Posterior cingulate gyrus (tissue), 11 donors: ENCODE data around the gene HAVCR2.
"Not testable (repeated sequence)": the region's sequence is repeated elsewhere in the genome, so short reads cannot be mapped to it uniquely, and the experiment has no call there.

Source experiments
- DNase-seq, 10 donors: peaks; one replicate each; pipeline versions ENCODE4 v3.0.0 to v3.0.0-alpha.2; 2020 to 2021; ENCODE audit warnings: mixed read lengths in 3 of 10
- intact Hi-C: fragments of 100-400 bp; cut with DNase I; formaldehyde crosslinking; loops from one replicate; pipeline ENCODE4 v1.15.1; 2023

The HAVCR2 gene

GRCh38 chr5:157047898-157048297 is 60.9 kb downstream of the HAVCR2 start:
- no peak for DNase-seq
- intact Hi-C loops: no loop called here

DNA sequence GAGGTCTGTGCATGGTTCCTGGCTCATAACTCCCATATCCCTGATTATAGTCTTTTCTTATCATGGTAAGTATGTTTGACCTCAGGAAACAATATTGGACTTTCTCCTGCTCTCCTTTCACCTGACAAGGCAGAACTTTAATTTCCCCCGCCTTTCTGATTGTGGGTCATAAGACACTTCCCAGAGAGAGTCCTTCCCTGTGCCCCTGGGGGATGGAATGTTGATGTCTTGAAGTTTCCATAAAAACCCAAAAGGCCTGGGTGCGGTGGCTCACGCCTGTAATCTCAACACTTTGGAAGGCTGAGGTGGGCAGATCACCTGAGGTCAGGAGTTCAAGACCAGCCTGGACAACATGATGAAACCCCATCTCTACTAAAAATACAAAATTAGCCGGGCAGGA is 61.8 kb downstream of the HAVCR2 start:
- peak in 1 of 10 donors; percentile 61 for DNase-seq
- intact Hi-C loops: not testable (repeated sequence)

DNA sequence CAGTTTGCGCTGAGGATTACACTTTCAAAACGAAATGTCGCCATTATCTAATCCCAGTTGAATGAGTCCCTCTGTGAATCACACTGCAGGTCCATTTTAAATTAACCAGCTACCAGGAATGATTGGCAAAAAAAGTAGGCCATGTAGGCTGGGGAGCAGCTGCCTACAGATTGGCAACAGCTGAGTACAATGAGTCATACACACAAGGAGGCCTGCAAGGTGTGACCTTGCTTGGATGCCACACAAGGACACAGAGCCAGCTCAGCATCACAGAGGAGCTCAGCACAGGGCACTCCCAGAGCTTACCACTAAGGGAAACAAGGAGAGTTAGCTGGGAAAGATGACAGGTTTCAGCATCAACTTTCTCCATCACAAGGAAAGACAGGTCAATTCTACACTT is 62.8 kb downstream of the HAVCR2 start:
- intact Hi-C loops: no loop called here
- peak in 7 of 10 donors; percentile 18 to 89 (median 60) for DNase-seq

DNA sequence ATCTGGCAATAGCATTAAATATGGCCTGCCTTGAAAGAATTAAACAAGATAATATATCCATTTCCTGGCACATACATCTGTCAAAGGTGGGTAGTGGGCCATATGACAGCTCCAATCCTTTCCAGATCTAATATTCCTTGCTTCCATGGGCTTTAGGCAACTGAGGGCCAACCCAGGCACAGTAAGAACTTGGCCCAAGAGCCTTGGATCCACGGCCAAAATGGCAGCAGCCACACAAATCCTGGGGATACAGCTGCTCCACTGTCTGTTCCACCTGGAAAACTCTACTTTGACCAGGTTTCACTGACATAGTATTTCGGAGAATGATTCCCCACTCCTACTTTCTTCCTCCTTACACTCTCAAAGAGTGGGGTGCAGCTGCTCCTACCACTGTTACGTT is 63.2 kb downstream of the HAVCR2 start:
- intact Hi-C loops: no loop called here

DNA sequence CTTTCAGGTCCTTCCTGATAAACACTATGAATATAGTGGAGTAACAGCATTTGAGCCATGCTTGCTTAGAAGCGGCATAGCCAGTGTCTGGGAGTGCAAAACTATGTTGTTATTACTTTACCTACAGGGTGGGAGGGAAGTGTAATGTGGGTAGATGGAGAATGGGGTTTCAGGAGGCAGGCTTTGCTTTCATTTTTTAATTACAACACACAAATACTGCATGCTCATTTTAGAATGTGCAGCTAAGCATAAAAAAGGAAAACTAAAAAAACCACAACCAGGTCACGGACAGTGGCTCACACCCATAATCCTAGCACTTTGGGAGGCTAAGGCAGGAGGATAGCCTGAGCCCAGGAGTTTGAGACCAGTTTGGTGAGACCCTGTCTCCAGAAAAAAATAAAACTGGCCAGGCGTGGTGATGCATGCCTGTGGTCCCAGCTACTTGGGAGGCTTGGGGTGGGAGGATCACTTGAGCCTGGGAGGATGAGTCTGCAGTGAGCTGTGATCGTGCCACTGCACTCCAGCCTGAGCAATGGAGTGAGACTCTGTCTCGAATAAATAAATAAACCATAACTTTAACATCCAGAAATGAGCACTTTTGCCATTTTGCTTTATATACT is 70.2 kb downstream of the HAVCR2 start:
- intact Hi-C loops: no loop called here
- DNase-seq: no peak

More for the DNA sequence above, 63.2 kb downstream of the HAVCR2 start:
- peak in 1 of 10 donors; percentile 31 for DNase-seq
